Measurements from ENCODE around the gene PMF1.
A peak's percentile ranks its signal among the peaks of the same experiment; 100 is the strongest.
"Not testable (repeated sequence)": the region's sequence is repeated elsewhere in the genome, so short reads cannot be mapped to it uniquely, and the experiment has no call there.

PMF1 gene

GRCh38 chr1:156214024-156214748, 1.4 kb downstream of the PMF1 start:
- DNase-seq (ENCODE audit: low spot score in 2 of 2): no peak
- H3K9me3 Mint-ChIP-seq: no peaks in the 10 kb centered on the region
- H3K27me3 Mint-ChIP-seq: no peaks in the 10 kb centered on the region
- no peak for ATAC-seq (ENCODE audit: low read depth)
- peaks cover 11% of the 10 kb centered on the region for H3K4me1 Mint-ChIP-seq
- peak overlapping the region; percentile 82 for H3K4me3 Mint-ChIP-seq
- H3K27ac Mint-ChIP-seq: peak overlapping the region; percentile 50
- H3K36me3 Mint-ChIP-seq: peaks cover 5% of the 10 kb centered on the region

- not testable (repeated sequence) for DNase-seq (ENCODE audit: low spot score in 2 of 2); H3K27ac Mint-ChIP-seq; ATAC-seq (ENCODE audit: low read depth); H3K9me3 Mint-ChIP-seq; H3K4me3 Mint-ChIP-seq; H3K27me3 Mint-ChIP-seq
- H3K36me3 Mint-ChIP-seq: peaks cover 15% of the 10 kb centered on the region
- peaks cover 18% of the 10 kb centered on the region for H3K4me1 Mint-ChIP-seq
These were observed 3.7 kb downstream of the PMF1 start for GRCh38 chr1:156216361-156217086.

GRCh38 chr1:156217871-156218270, 5.1 kb downstream of the PMF1 start:
- ATAC-seq (ENCODE audit: low read depth): no peak
- H3K27ac Mint-ChIP-seq: no peak overlapping the region
- H3K27me3 Mint-ChIP-seq: no peaks in the 10 kb centered on the region
- H3K4me3 Mint-ChIP-seq: no peak overlapping the region
- H3K9me3 Mint-ChIP-seq: no peaks in the 10 kb centered on the region
- peaks cover 21% of the 10 kb centered on the region for H3K36me3 Mint-ChIP-seq
- H3K4me1 Mint-ChIP-seq: peaks cover 19% of the 10 kb centered on the region
- no peak for DNase-seq (ENCODE audit: low spot score in 2 of 2)

GRCh38 chr1:156220226-156220625, 7.4 kb downstream of the PMF1 start:
- H3K27ac Mint-ChIP-seq: no peak overlapping the region
- H3K36me3 Mint-ChIP-seq: peaks cover 27% of the 10 kb centered on the region
- no peak overlapping the region for H3K4me3 Mint-ChIP-seq
- H3K4me1 Mint-ChIP-seq: peaks cover 16% of the 10 kb centered on the region
- DNase-seq (ENCODE audit: low spot score in 2 of 2) (no peak), ATAC-seq (ENCODE audit: low read depth) (no peak)
- no peaks in the 10 kb centered on the region for H3K27me3 Mint-ChIP-seq
- H3K9me3 Mint-ChIP-seq: no peaks in the 10 kb centered on the region

- no peak for DNase-seq (ENCODE audit: low spot score in 2 of 2)
- peaks cover 34% of the 10 kb centered on the region for H3K36me3 Mint-ChIP-seq
- no peak overlapping the region for H3K4me3 Mint-ChIP-seq
- no peaks in the 10 kb centered on the region for H3K9me3 Mint-ChIP-seq
- H3K27me3 Mint-ChIP-seq: no peaks in the 10 kb centered on the region
- no peak for ATAC-seq (ENCODE audit: low read depth)
- no peak overlapping the region for H3K27ac Mint-ChIP-seq
- H3K4me1 Mint-ChIP-seq: peaks cover 18% of the 10 kb centered on the region
These were observed 9.3 kb downstream of the PMF1 start for GRCh38 chr1:156221986-156222692.

- DNase-seq (ENCODE audit: low spot score in 2 of 2) (no peak), ATAC-seq (ENCODE audit: low read depth) (no peak)
- Mint-ChIP-seq H3K4me3 (no peak overlapping the region), H3K36me3 (peaks cover 43% of the 10 kb centered on the region), H3K27me3 (no peaks in the 10 kb centered on the region), H3K27ac (no peak overlapping the region), H3K9me3 (no peaks in the 10 kb centered on the region), H3K4me1 (peaks cover 10% of the 10 kb centered on the region)
These were observed 12.8 kb downstream of the PMF1 start for GRCh38 chr1:156225677-156226014.

GRCh38 chr1:156226116-156226538, 13.3 kb downstream of the PMF1 start:
- DNase-seq (ENCODE audit: low spot score in 2 of 2) (no peak), ATAC-seq (ENCODE audit: low read depth) (no peak)
- Mint-ChIP-seq H3K27ac (no peak overlapping the region), H3K9me3 (no peaks in the 10 kb centered on the region), H3K4me1 (peaks cover 9% of the 10 kb centered on the region), H3K27me3 (no peaks in the 10 kb centered on the region), H3K4me3 (no peak overlapping the region), H3K36me3 (peaks cover 40% of the 10 kb centered on the region)

- Mint-ChIP-seq H3K27me3 (no peaks in the 10 kb centered on the region), H3K27ac (no peak overlapping the region), H3K4me1 (peaks cover 5% of the 10 kb centered on the region), H3K36me3 (peaks cover 33% of the 10 kb centered on the region), H3K4me3 (no peak overlapping the region), H3K9me3 (no peaks in the 10 kb centered on the region)
- ATAC-seq (ENCODE audit: low read depth) (no peak), DNase-seq (ENCODE audit: low spot score in 2 of 2) (no peak)
These were observed 14.0 kb downstream of the PMF1 start for GRCh38 chr1:156226782-156227181.

- ATAC-seq (ENCODE audit: low read depth) (no peak), DNase-seq (ENCODE audit: low spot score in 2 of 2) (no peak)
- Mint-ChIP-seq H3K4me3 (no peak overlapping the region), H3K36me3 (peaks cover 24% of the 10 kb centered on the region), H3K27ac (no peak overlapping the region), H3K27me3 (no peaks in the 10 kb centered on the region), H3K9me3 (no peaks in the 10 kb centered on the region), H3K4me1 (peaks cover 3% of the 10 kb centered on the region)
These were observed 15.7 kb downstream of the PMF1 start for GRCh38 chr1:156228501-156228900.

- no peak overlapping the region for H3K27ac Mint-ChIP-seq
These were observed 17.1 kb downstream of the PMF1 start for GRCh38 chr1:156229809-156230472.

GRCh38 chr1:156230473-156230837, 17.6 kb downstream of the PMF1 start:
- no peaks in the 10 kb centered on the region for H3K27me3 Mint-ChIP-seq
- peaks cover 24% of the 10 kb centered on the region for H3K36me3 Mint-ChIP-seq
- H3K27ac Mint-ChIP-seq: no peak overlapping the region
- no peak overlapping the region for H3K4me3 Mint-ChIP-seq
- H3K9me3 Mint-ChIP-seq: no peaks in the 10 kb centered on the region
- ATAC-seq (ENCODE audit: low read depth) (no peak), DNase-seq (ENCODE audit: low spot score in 2 of 2) (no peak)
- H3K4me1 Mint-ChIP-seq: peaks cover under 1% of the 10 kb centered on the region

More at GRCh38 chr1:156229809-156230472, 17.1 kb downstream of the PMF1 start:
- Mint-ChIP-seq H3K36me3 (peaks cover 26% of the 10 kb centered on the region), H3K4me1 (peaks cover 3% of the 10 kb centered on the region), H3K9me3 (no peaks in the 10 kb centered on the region), H3K4me3 (no peak overlapping the region), H3K27me3 (no peaks in the 10 kb centered on the region)
- DNase-seq (ENCODE audit: low spot score in 2 of 2) (no peak), ATAC-seq (ENCODE audit: low read depth) (no peak)

GRCh38 chr1:156232201-156232894, 19.5 kb downstream of the PMF1 start:
- DNase-seq (ENCODE audit: low spot score in 2 of 2) (no peak), ATAC-seq (ENCODE audit: low read depth) (no peak)
- Mint-ChIP-seq H3K4me3 (no peak overlapping the region), H3K9me3 (no peaks in the 10 kb centered on the region), H3K27ac (no peak overlapping the region), H3K36me3 (peaks cover 31% of the 10 kb centered on the region), H3K27me3 (no peaks in the 10 kb centered on the region), H3K4me1 (no peaks in the 10 kb centered on the region)

GRCh38 chr1:156233426-156234127, 20.8 kb downstream of the PMF1 start:
- Mint-ChIP-seq H3K4me3 (no peak overlapping the region), H3K27me3 (no peaks in the 10 kb centered on the region), H3K36me3 (peaks cover 29% of the 10 kb centered on the region), H3K9me3 (no peaks in the 10 kb centered on the region), H3K27ac (no peak overlapping the region), H3K4me1 (no peaks in the 10 kb centered on the region)
- no peak for ATAC-seq (ENCODE audit: low read depth)
- no peak for DNase-seq (ENCODE audit: low spot score in 2 of 2)
